Endodermal cell (in vitro differentiated cells): Measurements from ENCODE around the gene JADE2. TPM values are rescaled to one million over a fixed set of nuclear protein-coding genes. Genes with fewer than 3 reads are reported as not detected.

ENCODE experiments used
- DNase-seq: peaks from one replicate; pipeline ENCODE4 v3.0.0-alpha.2; 2017
- H3K27ac ChIP-seq: 2 replicates; pipeline ENCODE4 v1.5.1; 2013; ENCODE audit warnings: mild to moderate bottlenecking, low read depth, low read length, moderate library complexity
- H3K27me3 ChIP-seq: 2 replicates; pipeline ENCODE4 v1.6.1; 2013; ENCODE audit warnings: mild to moderate bottlenecking, low read length, moderate library complexity; ENCODE audit not compliant: insufficient read depth, control insufficient read depth, poor library complexity, severe bottlenecking
- H3K36me3 ChIP-seq: 2 replicates; pipeline ENCODE4 v1.7.0; 2013; ENCODE audit warnings: mild to moderate bottlenecking, low read length, moderate library complexity; ENCODE audit not compliant: control insufficient read depth, insufficient read depth
- H3K4me1 ChIP-seq: one replicate; pipeline ENCODE4 v1.7.0; 2013; ENCODE audit warnings: low read length; ENCODE audit not compliant: control insufficient read depth, insufficient read depth
- H3K4me3 ChIP-seq: 2 replicates; pipeline ENCODE4 v1.5.1; 2013; ENCODE audit warnings: mild to moderate bottlenecking, low read length, moderate library complexity
- H3K9ac ChIP-seq: 2 replicates; pipeline ENCODE4 v1.6.1; 2013; ENCODE audit warnings: mild to moderate bottlenecking, low read length, moderate library complexity; ENCODE audit not compliant: poor library complexity, severe bottlenecking; ENCODE audit errors: extremely low read depth
- H3K9me3 ChIP-seq: 2 replicates; pipeline ENCODE4 v1.6.1; 2013; ENCODE audit warnings: mild to moderate bottlenecking, low read length, moderate library complexity; ENCODE audit not compliant: control insufficient read depth
- H3K27ac Mint-ChIP-seq: 2 replicates; pipeline ENCODE4 v1.8.0; 2020; ENCODE audit warnings: mixed read lengths
- H3K27me3 Mint-ChIP-seq: 2 replicates; pipeline ENCODE4 v1.8.0; 2021; ENCODE audit warnings: mild to moderate bottlenecking, mixed read lengths; ENCODE audit not compliant: insufficient read depth
- H3K36me3 Mint-ChIP-seq: 2 replicates; pipeline ENCODE4 v1.8.0; 2020; ENCODE audit warnings: low read depth, mixed read lengths
- H3K4me1 Mint-ChIP-seq: 2 replicates; pipeline ENCODE4 v1.8.0; 2020; ENCODE audit warnings: mixed read lengths
- H3K4me3 Mint-ChIP-seq: 2 replicates; pipeline ENCODE4 v1.8.0; 2020; ENCODE audit warnings: mild to moderate bottlenecking, moderate library complexity, mixed read lengths
- H3K9me3 Mint-ChIP-seq: 2 replicates; pipeline ENCODE4 v1.8.0; 2020; ENCODE audit warnings: mild to moderate bottlenecking, mixed read lengths
- WGBS, 2 experiments: methylation state at CpG; one replicate each; pipeline versions ENCODE4 v1.1.5 to v1.1.7; 2013; ENCODE audit warnings: missing lambda C conversion rate in 2 of 2, mixed read lengths in 1 of 2; ENCODE audit not compliant: insufficient coverage in 1 of 2, insufficient read length in 1 of 2; 5-methylcytosine and 5-hydroxymethylcytosine counted together
- total RNA-seq, 2 donors: library from RNA; stranded (reverse); fragmentation: NEBNext Ultra II Directional in 1 of 2; extraction: Animal tissue kit (Norgen Biotek cat#: 25700) in 1 of 2; gene quantifications; 2 replicates in 1 of 2; 3 replicates in 1 of 2; pipeline ENCODE4 v1.2.1, GENCODE V29; 2021
- TF ChIP-seq, protein P1 (sequence below): fragments of 200-600 bp; sonication (generic); conservative IDR thresholded peaks from 2 replicates; pipeline ENCODE4 v1.5.0; 2021; ENCODE audit warnings: antibody characterized with exemption, mild to moderate bottlenecking

The JADE2 gene
- total RNA-seq, 2 donors from 2014 or later: 33.9 to 51.9 TPM

DNA sequence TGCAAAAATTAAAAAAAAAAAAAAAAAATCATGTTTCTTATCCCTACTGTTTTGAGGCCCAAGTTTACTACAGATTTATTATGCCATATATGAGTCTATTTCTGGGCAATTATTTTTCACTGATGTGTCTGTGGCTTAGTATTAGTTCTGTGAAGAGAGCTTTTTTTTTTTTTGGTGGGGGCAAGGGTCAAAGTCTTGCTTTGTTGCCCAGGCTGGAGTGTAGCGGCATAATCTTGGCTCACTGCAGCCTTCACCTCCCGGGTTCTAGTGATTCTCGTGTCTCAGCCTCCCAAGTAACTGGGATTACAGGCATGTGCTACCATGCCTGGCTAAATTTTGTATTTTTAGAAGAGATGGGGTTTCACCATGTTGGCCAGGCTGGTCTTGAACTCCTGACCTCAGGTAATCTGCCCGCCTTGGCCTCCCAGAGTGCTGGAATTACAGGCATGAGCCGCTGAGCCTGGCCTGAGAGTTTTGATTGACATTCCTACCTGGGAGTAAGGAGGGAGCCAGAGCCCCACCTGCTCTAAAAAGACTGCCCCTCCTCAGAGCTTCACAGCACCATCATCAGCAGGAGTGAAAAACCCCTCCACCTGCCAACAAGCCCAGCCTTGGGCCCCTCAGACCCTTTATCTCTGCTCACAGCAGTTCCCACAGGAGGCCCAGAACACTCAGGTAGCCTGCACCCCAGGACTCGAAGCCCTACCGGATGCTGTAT is 36.1 kb upstream of the JADE2 start:
- Histone ChIP-seq H3K9ac (no peak overlapping the region), H3K27me3 (no peaks in the 10 kb centered on the region), H3K27ac (no peak overlapping the region), H3K9me3 (peaks cover 8% of the 10 kb centered on the region), H3K4me1 (no peaks in the 10 kb centered on the region), H3K4me3 (no peak overlapping the region), H3K36me3 (no peaks in the 10 kb centered on the region)
- H3K4me1 Mint-ChIP-seq: no peaks in the 10 kb centered on the region
- no peak overlapping the region for H3K27ac Mint-ChIP-seq
- DNase-seq: no peak
- TF ChIP-seq, protein P1, sequence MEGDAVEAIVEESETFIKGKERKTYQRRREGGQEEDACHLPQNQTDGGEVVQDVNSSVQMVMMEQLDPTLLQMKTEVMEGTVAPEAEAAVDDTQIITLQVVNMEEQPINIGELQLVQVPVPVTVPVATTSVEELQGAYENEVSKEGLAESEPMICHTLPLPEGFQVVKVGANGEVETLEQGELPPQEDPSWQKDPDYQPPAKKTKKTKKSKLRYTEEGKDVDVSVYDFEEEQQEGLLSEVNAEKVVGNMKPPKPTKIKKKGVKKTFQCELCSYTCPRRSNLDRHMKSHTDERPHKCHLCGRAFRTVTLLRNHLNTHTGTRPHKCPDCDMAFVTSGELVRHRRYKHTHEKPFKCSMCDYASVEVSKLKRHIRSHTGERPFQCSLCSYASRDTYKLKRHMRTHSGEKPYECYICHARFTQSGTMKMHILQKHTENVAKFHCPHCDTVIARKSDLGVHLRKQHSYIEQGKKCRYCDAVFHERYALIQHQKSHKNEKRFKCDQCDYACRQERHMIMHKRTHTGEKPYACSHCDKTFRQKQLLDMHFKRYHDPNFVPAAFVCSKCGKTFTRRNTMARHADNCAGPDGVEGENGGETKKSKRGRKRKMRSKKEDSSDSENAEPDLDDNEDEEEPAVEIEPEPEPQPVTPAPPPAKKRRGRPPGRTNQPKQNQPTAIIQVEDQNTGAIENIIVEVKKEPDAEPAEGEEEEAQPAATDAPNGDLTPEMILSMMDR: no peak
- H3K9me3 Mint-ChIP-seq: peaks cover 5% of the 10 kb centered on the region
- 95 to 96% methylated on average over 6 to 7 of the region's 7 CpGs for WGBS, 2 experiments
- H3K4me3 Mint-ChIP-seq: no peak overlapping the region
- H3K27me3 Mint-ChIP-seq: no peaks in the 10 kb centered on the region
- H3K36me3 Mint-ChIP-seq: no peaks in the 10 kb centered on the region

DNA sequence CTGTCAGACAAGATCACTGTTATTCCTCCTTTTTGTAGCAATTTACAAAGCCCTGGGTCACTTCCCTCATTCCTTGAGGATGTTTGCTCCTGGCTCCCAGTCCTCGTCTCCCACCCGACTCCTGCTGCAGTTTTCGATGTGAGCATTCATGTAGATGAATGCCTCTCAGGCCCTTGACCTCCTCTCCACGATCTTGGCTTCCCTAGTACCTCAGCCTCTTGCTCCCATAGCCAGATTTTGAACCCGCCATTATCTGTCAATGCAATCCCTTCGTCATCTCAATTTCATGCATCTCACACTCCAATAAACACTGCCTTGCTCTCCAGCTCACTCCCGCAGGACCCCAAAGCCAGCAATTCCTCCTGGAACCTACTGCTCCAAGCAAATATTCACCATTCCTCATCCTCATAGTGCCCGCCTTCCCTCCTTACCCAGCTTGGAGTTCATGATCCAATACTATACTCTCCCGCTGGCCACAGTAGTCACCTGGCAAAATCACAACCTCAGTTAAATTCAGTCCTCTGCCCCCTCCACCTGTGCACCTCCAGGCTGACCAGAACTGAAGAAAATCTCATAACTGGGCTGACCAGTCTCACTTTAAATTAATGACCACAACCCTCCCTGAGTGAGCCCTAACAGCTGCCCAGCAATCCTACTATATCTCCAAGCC is 35.1 kb upstream of the JADE2 start:
- Mint-ChIP-seq H3K4me3 (no peak overlapping the region), H3K4me1 (no peaks in the 10 kb centered on the region), H3K27me3 (no peaks in the 10 kb centered on the region), H3K9me3 (peaks cover 5% of the 10 kb centered on the region), H3K27ac (no peak overlapping the region), H3K36me3 (no peaks in the 10 kb centered on the region)
- 91 to 100% methylated on average over 8 to 9 of the region's 9 CpGs for WGBS, 2 experiments
- TF ChIP-seq, protein P1: no peak
- Histone ChIP-seq H3K9me3 (peaks cover 3% of the 10 kb centered on the region), H3K27ac (no peak overlapping the region), H3K27me3 (no peaks in the 10 kb centered on the region), H3K4me3 (no peak overlapping the region), H3K36me3 (no peaks in the 10 kb centered on the region), H3K9ac (no peak overlapping the region), H3K4me1 (no peaks in the 10 kb centered on the region)
- DNase-seq: no peak

DNA sequence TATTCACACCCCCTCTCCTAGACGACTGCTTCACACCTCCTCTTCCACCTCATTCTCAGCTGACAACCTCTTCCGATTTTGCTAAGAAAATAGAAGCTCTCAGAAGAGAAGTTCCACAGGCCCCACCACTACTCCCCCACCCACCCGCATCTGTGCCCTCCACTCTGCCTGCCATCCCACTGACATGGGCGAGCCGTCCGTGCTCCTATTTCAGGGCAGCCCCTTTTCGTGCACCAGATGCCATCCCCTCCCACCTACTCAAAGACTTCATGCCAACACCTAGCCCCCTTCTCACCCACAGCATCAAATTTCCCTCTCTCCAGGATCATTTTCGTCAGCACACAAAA is 34.6 kb upstream of the JADE2 start:
- Mint-ChIP-seq H3K4me1 (no peaks in the 10 kb centered on the region), H3K9me3 (peaks cover 4% of the 10 kb centered on the region), H3K27ac (no peak overlapping the region), H3K36me3 (no peaks in the 10 kb centered on the region), H3K27me3 (no peaks in the 10 kb centered on the region), H3K4me3 (no peak overlapping the region)
- no peak for DNase-seq
- H3K36me3 ChIP-seq: no peaks in the 10 kb centered on the region
- no peak overlapping the region for H3K27ac ChIP-seq
- no peaks in the 10 kb centered on the region for H3K4me1 ChIP-seq
- no peaks in the 10 kb centered on the region for H3K9me3 ChIP-seq
- WGBS, 2 experiments: 85 to 91% methylated on average over 7 to 8 of the region's 8 CpGs
- no peaks in the 10 kb centered on the region for H3K27me3 ChIP-seq
- TF ChIP-seq, protein P1: no peak
- no peak overlapping the region for H3K4me3 ChIP-seq
- H3K9ac ChIP-seq: no peak overlapping the region
